LHCN-M2 (cell line): ENCODE results near the gene PPP1R12C. TPM values are rescaled to one million over a fixed set of nuclear protein-coding genes. Genes with fewer than 3 reads are reported as not detected.
"Not testable (repeated sequence)": the region's sequence is repeated elsewhere in the genome, so short reads cannot be mapped to it uniquely, and the experiment has no call there.

Source experiments
- DNase-seq: peaks from one replicate; pipeline ENCODE4 v3.0.0-alpha.2; 2012; ENCODE audit warnings: low read depth
- total RNA-seq: library from RNA; depleted of rRNA; stranded (reverse); fragments of >200 nt; gene quantifications from 2 replicates; pipeline ENCODE4 v1.2.3, GENCODE V29; 2014

The PPP1R12C gene
- total RNA-seq, 1 experiment from 2014 or later = 90.4 TPM

- DNase-seq = no peak
Observed at GRCh38 chr19:55076321-55076720, 41.1 kb downstream of the PPP1R12C start.

GRCh38 chr19:55075371-55075998, 42.0 kb downstream of the PPP1R12C start, which contains the start of gene EPS8L1:
Gene EPS8L1, plus strand, starts transcription at chr19:55075869. Its CDS starts 576 bp downstream, at chr19:55076445.
- no peak for DNase-seq

DNA sequence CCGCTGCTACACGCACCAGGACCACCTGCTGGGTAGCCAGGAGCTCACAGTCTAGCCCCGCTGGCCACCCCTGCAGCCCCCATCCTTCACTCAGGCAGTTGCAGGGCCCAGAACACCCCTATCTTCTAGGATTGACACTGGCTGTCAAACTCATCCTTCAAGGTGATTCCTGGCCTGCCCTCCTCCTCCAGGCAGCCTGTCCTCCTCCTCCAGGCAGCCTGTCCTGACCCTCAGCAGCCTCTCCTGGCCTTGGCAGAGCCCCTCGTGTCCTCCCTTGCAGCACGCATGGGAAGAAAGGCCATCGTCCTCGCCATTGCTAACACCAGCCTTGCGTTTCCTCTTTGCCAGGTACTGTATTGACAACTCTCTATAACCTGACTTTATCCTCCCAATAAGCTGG, 45.5 kb downstream of the PPP1R12C start:
- DNase-seq = no peak

DNA sequence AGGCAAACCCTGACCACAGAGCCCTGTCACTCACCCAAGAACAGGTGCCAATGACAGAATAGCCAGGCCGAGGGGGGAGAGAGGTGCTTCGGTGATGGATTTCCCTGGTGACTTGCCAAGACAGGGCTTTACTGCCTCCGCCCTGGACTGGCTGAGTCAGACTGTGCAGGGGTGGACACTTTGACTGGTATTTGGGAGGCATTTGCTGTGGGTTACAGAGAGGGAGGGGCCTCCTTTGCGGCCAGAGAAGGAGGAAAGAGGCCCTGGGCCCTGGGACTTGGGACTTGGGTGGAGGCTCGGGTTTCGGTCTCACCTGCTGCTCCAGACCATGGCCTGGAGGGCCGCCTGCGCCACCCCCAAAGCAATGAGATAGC, 46.3 kb downstream of the PPP1R12C start:
- peak; percentile 93 for DNase-seq

GRCh38 chr19:55070466-55071128, 46.8 kb downstream of the PPP1R12C start:
- no peak for DNase-seq

DNA sequence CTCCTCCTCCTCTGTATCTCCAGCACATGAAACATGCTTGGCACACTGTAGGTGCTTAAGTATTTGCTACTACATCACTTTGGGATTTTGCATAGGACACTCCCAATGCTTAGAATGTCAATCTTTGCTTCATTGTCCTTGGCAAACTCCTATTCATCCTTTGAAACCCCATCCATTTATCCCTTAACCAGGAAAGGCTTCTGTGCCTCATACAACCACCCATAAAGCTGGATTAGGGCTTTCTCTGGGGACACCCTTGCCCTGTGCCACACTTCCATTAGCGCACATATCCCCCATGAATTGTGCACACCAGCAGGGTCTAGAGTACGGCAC, 47.6 kb downstream of the PPP1R12C start:
- DNase-seq = no peak

- peak; percentile 26 for DNase-seq
Observed at GRCh38 chr19:55068950-55069864, 48.2 kb downstream of the PPP1R12C start.

DNA sequence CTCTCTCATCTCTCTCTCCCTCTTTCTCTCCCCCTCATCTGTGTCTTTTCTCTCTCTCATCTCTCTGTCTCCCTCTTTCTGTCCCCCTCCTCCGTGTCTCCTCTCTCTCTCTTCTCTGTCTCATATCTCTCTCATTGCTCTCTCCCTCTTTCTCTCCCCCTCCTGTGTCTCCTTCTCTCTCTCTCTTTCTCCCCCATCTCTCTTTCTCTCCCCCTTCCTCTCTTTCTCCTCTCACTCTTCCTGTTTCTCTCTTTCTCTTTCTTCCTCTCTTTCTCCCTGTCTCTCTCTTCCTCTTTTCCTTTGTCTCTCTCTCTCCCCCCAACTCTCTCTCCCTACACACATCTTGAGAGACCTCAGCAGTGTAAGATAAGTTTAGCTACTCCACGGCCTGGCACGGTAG, 49.6 kb downstream of the PPP1R12C start:
- DNase-seq = no peak

- DNase-seq = no peak
Observed at GRCh38 chr19:55066107-55066709, 51.2 kb downstream of the PPP1R12C start.

- DNase-seq = not testable (repeated sequence)
Observed at GRCh38 chr19:55065516-55065915, 51.9 kb downstream of the PPP1R12C start.

DNA sequence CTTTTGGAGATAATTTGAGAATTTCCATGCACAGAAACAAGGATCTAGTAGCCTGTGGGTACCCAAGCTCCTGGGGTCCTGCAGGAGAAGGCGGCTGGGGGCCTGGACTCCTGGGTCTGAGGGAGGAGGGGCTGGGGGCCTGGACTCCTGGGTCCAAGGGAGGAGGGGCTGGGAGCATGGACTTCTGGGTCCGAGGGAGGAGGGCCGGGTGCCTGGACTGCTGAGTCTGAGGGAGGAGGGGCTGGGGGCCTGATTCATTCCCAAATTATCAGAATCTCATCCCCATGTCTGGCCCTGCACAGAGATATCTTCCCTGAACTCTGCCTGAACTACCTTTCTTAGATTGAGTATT, 54.0 kb downstream of the PPP1R12C start:
- DNase-seq = no peak

- peak; percentile 80 for DNase-seq
Observed at GRCh38 chr19:55062735-55063491, 54.5 kb downstream of the PPP1R12C start, which contains the start of gene RDH13. Gene RDH13, minus strand, starts transcription at chr19:55063148. Its CDS starts 116 bp downstream, at chr19:55063032.

DNA sequence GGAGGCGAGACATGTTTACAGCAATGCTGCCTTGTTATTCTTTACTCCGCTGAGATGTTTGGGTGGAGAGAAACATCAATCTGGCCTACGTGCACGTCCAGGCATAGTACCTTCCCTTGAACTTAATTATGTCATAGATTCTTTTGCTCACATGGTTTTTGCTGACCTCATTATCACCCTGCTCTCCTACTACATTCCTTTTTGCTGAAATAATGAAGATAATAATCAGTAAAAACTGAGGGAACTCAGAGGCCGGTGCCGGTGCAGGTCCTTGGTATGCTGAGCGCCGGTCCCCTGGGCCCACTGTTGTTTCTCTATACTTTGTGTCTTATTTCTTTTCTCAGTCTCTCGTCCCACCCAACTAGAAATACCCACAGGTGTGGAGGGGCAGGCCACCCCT, 57.1 kb downstream of the PPP1R12C start:
- DNase-seq = not testable (repeated sequence)

GRCh38 chr19:55058781-55059610, 58.4 kb downstream of the PPP1R12C start:
- no peak for DNase-seq

GRCh38 chr19:55056827-55057226, 60.6 kb downstream of the PPP1R12C start:
- DNase-seq = no peak

DNA sequence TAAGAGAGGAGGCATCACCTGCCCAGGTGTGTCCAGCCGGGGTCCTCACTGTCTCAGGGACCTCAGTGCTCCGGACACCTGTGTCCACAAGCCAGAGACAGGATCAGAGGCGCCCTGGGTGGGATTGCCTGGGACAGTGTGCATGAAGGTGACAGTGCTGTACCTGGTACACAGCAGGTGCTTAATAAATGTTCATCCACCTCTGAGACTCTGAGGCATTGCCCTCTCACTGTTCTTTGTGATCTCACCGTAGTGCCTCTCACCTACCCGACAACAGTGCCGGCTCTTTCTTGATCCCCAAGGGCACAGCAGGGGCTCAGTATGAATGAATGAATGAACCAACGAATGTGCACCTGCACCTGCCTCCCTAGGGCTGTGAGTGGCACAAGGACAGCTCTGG, 63.7 kb downstream of the PPP1R12C start:
- DNase-seq = no peak

GRCh38 chr19:55050749-55051532, 66.5 kb downstream of the PPP1R12C start:
- no peak for DNase-seq

DNA sequence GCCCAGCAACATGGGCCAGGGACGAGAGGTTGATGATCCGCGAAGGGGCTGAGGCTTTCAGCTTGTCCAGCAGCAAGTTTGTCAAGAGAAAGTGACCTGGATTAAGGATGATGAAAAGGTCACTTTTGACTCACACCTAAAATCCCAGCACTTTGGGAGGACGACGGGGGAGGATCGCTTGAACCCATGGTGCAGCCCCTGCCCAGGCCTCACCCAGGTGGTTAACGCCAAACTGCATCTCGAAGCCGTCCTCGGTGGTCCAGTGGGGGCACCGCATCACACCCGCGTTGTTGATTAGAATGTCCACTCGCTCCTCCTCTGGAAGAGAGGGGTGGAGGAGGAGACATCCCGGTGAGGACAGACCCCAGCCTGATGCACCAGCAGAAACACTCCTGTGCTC, 69.0 kb downstream of the PPP1R12C start:
- DNase-seq = no peak

DNA sequence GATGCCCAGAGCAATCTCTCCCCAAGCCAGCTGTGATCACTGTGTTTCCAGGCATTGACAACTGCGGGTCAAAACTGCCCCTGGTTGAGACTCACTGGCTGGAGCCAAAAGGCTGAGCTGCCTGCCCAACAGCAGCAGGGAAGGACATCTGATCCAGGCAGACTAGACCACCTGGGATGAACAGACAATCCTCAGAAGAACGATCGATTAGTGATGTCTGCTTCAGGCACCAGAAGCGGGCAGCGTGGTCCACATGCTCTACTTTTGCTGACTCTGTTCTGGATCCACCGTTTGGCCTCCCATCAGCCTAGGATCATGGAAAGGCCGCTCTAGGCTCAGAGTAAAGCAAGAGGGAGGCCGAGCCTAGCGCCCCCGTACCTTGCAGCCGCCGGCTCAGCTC, 69.5 kb downstream of the PPP1R12C start:
- DNase-seq = no peak
